ENCODE measurements around the gene IFT25.

Gene IFT25

DNA sequence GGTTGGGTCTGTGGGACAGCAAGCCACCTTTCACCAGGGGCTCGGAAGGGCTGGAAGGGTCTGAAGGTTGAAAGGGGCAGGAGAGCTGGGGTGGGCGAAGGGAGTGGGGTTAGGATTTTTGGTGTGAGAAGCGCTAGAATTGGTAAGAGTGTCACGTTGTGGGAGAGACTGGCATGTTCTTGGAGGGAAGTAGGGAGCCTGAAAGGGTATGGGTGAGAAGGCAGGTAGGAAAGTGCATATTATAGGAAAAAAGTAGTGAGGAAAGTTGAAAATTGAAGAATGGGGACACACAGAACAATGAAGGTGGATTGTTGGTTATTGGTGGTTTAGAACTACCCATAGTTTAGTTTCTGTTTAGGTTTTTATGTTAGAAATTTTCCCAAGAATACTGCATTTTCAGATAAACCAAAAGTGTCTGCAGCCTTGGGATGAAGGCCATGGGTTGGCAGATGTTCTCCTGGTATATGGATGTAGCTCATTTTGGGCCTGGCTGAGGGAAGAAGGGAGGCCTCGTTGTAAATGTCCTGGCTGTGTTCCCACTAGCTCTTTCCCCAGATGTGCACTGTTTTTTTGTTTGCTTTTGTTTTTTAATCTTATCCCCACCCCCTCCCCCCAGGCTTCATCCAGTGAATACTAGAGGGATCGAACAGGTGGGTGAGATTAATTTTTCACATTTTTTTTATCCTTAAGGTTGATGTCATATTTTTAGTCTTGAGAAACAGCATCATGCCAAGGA lies 1.8 kb upstream of the IFT25 start:
- H3K27ac Mint-ChIP-seq = peak overlapping the region; percentile 85
- no peak for DNase-seq (ENCODE audit: low spot score in 2 of 2)
- peaks cover 24% of the 10 kb centered on the region for H3K4me1 Mint-ChIP-seq

DNA sequence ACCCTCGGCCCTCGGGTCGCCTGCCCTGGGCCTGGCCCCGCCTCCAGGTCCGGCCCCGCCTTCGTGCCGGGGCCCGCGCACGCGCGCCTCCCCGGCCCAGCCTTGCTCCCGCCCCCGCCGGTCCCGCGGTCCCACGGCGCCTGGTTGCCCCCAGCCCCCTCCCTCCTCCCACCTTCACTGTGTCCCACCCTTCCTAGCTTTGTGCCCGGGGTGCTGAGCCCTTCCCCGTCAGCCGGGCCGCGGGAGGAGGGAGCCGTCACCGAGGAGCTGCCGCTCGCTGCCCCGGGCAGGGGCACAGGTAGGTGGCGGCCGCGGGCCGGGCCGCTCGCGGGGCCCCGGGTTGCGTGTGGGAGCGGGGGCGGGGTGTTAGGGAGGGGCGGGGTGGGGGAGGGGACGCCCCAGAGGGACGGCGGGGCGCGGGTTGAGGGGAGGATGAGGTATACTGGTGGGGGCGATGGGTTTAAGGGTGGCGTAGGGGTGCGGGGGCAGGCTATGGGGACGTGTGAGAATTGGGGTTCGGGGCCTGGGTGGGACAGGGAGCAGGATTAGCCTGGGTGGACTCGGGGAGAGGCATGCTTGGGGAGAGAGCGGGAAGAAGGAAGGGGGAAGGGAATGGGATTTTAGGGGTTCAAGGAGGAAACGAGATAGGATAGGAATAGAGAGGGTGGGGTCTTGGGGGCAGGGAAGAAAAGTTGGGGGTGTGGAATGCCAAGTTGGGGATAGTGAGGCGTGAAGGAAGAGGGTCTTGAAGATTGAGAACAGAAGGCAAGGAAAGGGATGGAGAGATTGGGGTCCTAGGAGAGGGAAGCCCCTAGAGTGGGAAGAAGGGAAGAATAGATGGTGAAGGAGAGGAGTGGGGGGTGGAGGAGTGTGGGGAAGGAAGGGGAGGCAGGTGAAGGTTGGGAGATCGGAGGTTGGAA lies 1.0 kb upstream of the IFT25 start, which contains the start of gene LRRC42:
TSS of gene LRRC42 (plus strand) at position 99 of the 920 bp plus-strand sequence. CDS start 5,650 bp downstream, outside the sequence.
- ATAC-seq (ENCODE audit: low read depth) (peak; percentile 67), DNase-seq (ENCODE audit: low spot score in 2 of 2) (no peak)
- peak within 1 kb of the TSS; percentile 97 for H3K4me3 Mint-ChIP-seq
- peak within 1 kb of the TSS; percentile 94 for H3K27ac Mint-ChIP-seq
- H3K27me3 Mint-ChIP-seq = no peaks in the 10 kb centered on the region
- peaks cover 24% of the 10 kb centered on the region for H3K4me1 Mint-ChIP-seq
- no peaks in the 10 kb centered on the region for H3K9me3 Mint-ChIP-seq
- H3K36me3 Mint-ChIP-seq = no peaks in the 10 kb centered on the region

More for the DNA sequence above, 1.8 kb upstream of the IFT25 start:
- peak overlapping the region; percentile 97 for H3K4me3 Mint-ChIP-seq
- ATAC-seq (ENCODE audit: low read depth) = no peak
- H3K36me3 Mint-ChIP-seq = peaks cover 2% of the 10 kb centered on the region
- no peaks in the 10 kb centered on the region for H3K9me3 Mint-ChIP-seq
- H3K27me3 Mint-ChIP-seq = no peaks in the 10 kb centered on the region

DNA sequence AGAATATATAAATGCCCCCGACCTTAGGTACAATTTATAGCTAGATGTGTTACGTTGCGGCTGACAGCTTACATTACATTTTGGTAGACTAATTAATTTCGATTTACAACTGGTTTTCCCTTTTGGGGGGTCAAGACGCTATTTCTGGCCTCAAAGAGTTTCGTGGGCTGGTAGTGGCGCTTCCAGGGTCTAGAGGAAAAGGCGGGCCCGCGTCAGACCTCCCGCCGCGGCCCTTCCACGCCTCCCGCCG lies 391 bp downstream of the IFT25 start:
- DNase-seq (ENCODE audit: low spot score in 2 of 2) (peak in 1 of 2 donors; percentile 17), ATAC-seq (ENCODE audit: low read depth) (no peak)
- H3K4me1 Mint-ChIP-seq = peaks cover 25% of the 10 kb centered on the region
- peak overlapping the region; percentile 97 for H3K4me3 Mint-ChIP-seq
- peak overlapping the region; percentile 94 for H3K27ac Mint-ChIP-seq
- no peaks in the 10 kb centered on the region for H3K27me3 Mint-ChIP-seq
- H3K9me3 Mint-ChIP-seq = no peaks in the 10 kb centered on the region
- H3K36me3 Mint-ChIP-seq = peaks cover 1% of the 10 kb centered on the region

DNA sequence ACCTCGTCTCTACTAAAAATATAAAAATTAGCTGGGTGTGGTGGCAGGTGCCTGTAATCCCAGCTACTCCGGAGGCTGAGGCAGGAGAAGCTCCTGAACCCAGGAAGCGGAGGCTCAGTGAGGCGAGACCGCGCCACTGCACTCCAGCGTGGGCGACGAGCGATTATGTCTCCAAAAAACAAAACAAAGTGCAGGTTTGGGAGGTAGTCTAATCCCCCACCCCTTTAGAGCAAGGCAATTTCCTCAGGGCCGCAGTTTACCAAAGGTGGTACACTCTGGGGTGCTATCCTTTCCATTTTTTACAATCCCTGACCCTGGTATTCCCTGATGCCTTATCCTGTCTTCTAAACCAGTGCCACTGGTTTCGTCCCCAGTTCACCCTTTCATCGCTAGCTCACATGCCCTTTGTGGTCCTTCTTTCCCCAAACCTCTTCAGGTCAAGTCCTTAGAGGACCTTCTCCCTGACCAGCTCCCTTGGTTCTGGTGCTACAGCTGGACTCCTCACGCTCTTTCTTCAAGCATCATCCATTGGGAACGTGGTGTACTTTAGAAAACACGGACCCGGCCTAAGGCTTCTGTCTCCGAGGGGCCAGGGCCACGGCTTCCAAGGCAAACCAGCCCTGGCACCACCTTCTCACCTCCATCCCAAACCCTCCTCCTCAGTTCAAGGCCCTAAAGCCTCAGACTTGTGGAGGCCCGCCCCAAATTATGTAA lies 873 bp downstream of the IFT25 start:
- Mint-ChIP-seq H3K4me3 (peak overlapping the region; percentile 97), H3K9me3 (no peaks in the 10 kb centered on the region), H3K4me1 (peaks cover 26% of the 10 kb centered on the region), H3K36me3 (peaks cover 2% of the 10 kb centered on the region), H3K27ac (peak overlapping the region; percentile 94), H3K27me3 (no peaks in the 10 kb centered on the region)
- DNase-seq (ENCODE audit: low spot score in 2 of 2) = no peak
- no peak for ATAC-seq (ENCODE audit: low read depth)

DNA sequence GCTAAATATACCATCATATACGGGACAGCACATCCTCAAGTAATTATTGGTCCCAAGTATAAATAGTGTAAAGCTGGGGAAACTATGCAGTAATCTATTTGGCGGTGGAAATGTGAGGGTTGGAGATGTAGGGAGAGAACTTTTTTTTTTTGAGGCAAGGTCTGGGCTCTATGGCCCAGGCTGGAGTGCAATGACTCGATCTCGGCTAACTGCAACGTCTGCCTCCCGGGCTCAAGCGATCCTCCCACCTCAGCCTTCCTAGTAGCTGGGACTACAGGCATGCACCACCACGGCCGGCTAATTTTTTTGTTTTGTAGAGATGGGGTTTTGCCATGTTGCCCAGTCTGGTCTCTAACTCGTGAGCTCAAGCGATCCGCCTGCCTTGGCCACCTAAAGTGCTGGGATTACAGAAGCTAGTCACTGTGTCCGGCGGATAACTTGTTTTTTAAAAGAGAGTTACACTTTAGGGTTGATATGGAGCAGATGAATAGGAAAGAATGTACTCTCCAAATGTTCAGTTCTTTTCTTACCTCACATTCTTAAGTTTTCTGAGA lies 1.9 kb downstream of the IFT25 start:
- DNase-seq (ENCODE audit: low spot score in 2 of 2) (no peak), ATAC-seq (ENCODE audit: low read depth) (no peak)
- Mint-ChIP-seq H3K36me3 (peaks cover 4% of the 10 kb centered on the region), H3K9me3 (no peaks in the 10 kb centered on the region), H3K27me3 (no peaks in the 10 kb centered on the region), H3K27ac (peak overlapping the region; percentile 55), H3K4me3 (peak overlapping the region; percentile 47), H3K4me1 (peaks cover 26% of the 10 kb centered on the region)

DNA sequence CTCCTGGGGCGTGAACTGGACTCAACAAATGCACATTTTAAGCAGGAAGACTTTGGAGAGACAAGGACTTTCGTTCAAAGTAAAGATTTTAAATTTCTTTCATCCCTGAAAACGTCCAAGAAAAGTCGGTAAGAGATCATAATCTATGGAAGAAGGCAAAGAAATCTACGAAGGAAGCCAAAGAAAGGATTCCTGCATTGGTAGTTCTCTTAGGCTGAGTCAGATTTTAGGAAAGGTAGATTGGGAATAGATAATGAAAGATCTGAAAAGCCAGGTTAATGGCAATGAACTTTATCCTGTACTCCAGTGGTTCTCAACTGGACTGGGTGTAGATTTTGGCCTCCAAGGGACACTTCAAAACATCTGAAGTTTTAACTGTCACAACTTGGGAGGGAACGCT lies 2.4 kb downstream of the IFT25 start:
- H3K9me3 Mint-ChIP-seq = no peaks in the 10 kb centered on the region
- H3K4me1 Mint-ChIP-seq = peaks cover 26% of the 10 kb centered on the region
- peaks cover 6% of the 10 kb centered on the region for H3K36me3 Mint-ChIP-seq
- H3K4me3 Mint-ChIP-seq = no peak overlapping the region
- ATAC-seq (ENCODE audit: low read depth) (no peak), DNase-seq (ENCODE audit: low spot score in 2 of 2) (no peak)
- H3K27me3 Mint-ChIP-seq = no peaks in the 10 kb centered on the region
- H3K27ac Mint-ChIP-seq = peak overlapping the region; percentile 55

DNA sequence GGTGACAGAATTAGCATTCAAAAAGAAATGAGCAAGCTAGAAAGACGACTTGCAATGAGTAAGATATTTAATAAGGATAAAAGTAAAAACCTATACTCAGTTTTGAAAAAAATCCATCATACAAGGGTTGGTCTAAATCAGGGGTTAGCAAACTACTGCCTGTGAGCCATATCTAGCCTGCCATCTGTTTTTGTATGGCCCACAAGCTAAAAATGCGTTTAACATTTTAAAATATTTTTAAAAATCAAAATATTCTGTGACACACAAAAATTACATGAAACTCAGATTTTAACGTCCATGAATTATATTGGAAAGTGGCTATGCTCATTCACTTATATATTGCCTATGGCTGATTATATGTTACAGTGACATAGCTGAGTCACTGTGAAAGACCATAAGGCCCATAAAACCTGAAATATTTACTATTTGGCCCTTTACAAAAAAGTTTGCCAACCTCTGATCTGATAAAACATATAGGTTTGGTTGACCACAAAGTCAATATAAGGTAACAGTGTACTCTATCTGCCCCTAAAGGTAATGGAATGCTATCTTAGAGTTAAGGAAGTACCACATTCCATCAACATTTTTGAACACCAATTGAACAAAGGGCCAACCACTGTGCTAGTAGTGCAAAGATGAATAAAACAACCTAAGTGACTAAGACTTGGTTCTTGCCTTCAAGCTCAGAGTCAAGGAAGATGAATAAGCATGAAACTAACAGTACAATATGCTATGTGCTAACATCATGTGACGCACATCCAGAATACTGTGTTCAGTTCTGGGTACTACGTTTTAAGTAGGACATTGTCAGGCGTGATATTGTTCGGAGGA lies 3.2 kb downstream of the IFT25 start:
- Mint-ChIP-seq H3K36me3 (peaks cover 9% of the 10 kb centered on the region), H3K9me3 (no peaks in the 10 kb centered on the region), H3K4me3 (no peak overlapping the region), H3K27me3 (no peaks in the 10 kb centered on the region), H3K27ac (no peak overlapping the region), H3K4me1 (peaks cover 26% of the 10 kb centered on the region)
- DNase-seq (ENCODE audit: low spot score in 2 of 2) (no peak), ATAC-seq (ENCODE audit: low read depth) (no peak)

DNA sequence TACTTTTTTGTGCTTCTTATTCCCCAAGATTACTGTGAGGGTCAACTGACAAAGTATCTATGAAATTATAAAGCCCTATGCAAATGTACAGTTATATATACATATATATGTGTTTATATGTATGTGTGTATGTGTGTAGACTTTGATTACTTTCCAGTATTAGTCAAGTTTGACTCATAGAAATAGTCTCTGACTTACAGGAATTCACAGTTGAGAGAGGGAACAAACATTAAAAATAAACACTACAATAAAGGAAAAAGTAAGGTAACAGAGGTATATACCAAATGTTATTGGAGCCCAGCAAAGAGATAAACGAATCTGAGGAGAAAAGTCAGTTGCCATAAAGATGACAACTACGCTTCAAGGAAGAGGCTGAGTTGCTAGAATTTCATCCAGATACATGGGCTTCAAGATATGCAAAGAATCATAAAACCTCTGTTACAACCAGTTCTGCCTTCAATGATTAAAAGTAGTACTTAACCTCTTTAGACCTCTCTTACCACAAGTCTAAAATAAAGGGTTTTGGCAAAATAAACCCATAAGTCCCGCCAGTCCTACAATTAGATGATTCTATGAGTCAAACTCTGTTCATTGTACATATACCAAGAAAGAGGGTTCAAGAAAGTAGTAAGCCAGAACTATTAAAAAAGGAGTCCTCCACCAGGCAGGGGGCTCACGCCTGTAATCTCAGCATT lies 7.2 kb downstream of the IFT25 start:
- Mint-ChIP-seq H3K27me3 (no peaks in the 10 kb centered on the region), H3K4me3 (no peak overlapping the region), H3K4me1 (peaks cover 5% of the 10 kb centered on the region), H3K9me3 (no peaks in the 10 kb centered on the region), H3K36me3 (peaks cover 23% of the 10 kb centered on the region), H3K27ac (no peak overlapping the region)
- ATAC-seq (ENCODE audit: low read depth) (no peak), DNase-seq (ENCODE audit: low spot score in 2 of 2) (no peak)

DNA sequence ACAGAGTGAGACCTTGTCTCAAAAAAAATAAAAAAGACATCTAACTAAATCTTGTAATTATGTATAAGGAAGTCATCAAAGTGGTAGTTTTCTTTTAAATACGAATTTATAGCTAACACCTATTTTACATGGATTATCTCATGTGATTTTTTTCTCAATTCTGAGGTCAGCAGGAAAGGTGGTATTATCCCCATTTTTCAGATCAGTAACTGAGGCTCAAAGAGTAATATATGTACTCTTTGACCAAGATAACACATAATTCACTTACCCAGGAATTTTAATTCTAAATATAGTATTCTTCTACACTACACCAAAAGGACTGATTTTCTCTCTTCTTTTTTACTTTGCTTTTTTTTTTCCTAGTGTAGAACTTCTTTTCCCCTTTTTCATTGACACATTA lies 9.1 kb downstream of the IFT25 start:
- Mint-ChIP-seq H3K27me3 (no peaks in the 10 kb centered on the region), H3K4me1 (peaks cover 2% of the 10 kb centered on the region), H3K4me3 (no peak overlapping the region), H3K9me3 (no peaks in the 10 kb centered on the region), H3K36me3 (peaks cover 23% of the 10 kb centered on the region), H3K27ac (no peak overlapping the region)
- DNase-seq (ENCODE audit: low spot score in 2 of 2) (no peak), ATAC-seq (ENCODE audit: low read depth) (no peak)

DNA sequence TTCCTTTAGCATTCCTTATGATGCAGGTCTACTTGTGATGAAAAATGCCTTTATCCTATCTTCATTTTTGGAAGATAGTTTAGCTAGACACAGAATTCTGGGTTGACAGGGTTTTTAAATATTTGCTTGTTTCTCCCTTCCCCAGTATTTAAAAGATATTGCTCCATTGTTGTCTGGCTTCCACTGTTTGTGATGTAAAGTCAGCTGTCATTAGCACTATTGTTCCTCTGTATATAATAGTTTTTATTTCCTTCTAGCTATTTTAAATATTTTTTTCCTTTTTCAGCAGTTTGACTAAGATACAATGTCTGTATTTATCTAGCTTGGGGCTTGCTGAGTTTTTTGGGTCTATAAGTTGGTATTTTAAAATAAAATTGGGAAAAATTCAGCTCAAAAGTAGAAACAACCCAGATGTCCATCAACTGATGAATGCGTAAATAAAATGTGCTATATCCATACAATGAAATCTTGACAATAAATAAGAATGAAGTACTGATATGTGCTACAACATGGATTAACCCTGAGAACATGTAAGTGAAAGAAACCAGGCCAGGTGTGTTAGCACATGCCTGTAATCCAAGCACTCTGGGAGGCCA lies 11.2 kb downstream of the IFT25 start:
- DNase-seq (ENCODE audit: low spot score in 2 of 2) = no peak
- Mint-ChIP-seq H3K9me3 (no peaks in the 10 kb centered on the region), H3K27me3 (no peaks in the 10 kb centered on the region), H3K4me3 (no peak overlapping the region), H3K4me1 (peaks cover 5% of the 10 kb centered on the region), H3K27ac (no peak overlapping the region), H3K36me3 (peaks cover 26% of the 10 kb centered on the region)
- no peak for ATAC-seq (ENCODE audit: low read depth)

DNA sequence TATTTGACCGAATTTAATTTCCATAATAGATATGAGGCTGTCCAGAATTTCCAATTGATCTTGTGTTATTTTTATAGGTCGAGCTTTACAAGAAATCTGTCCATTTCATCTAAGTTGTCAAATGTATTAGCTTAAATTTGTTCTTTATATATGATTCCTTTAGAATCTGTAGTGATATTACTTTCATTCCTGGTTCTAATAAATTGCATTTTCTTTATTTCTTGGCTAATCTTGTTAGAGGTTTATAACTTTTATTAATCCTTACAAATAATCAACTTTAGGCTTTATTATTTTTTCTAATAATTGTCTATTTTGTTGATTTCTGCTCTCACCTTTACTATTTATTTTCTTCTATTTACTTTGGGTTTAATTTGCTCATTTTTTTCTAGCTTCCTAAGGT lies 14.0 kb downstream of the IFT25 start:
- peak overlapping the region; percentile 10 for H3K27ac Mint-ChIP-seq
- no peaks in the 10 kb centered on the region for H3K27me3 Mint-ChIP-seq
- no peak for ATAC-seq (ENCODE audit: low read depth)
- peaks cover 5% of the 10 kb centered on the region for H3K4me1 Mint-ChIP-seq
- no peak overlapping the region for H3K4me3 Mint-ChIP-seq
- DNase-seq (ENCODE audit: low spot score in 2 of 2) = no peak
- no peaks in the 10 kb centered on the region for H3K9me3 Mint-ChIP-seq
- H3K36me3 Mint-ChIP-seq = peaks cover 41% of the 10 kb centered on the region

DNA sequence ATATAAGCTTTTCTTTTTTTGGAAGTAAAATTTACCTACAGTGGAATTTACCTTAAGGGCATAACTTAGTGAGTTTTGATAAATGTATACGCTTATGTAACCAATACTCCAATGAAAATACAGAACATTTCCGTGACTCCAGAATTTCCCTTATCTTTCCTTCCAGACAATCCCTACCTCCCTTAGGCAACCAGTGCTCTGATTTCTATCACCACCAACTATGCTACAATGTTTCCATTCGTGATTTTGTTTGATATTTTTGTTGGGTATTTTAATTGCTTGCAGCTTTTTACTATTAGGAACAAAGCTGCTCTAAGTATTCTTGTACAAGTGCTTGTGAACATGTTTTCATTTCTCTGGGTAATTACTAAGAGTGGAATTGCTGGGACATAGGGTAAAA lies 14.6 kb downstream of the IFT25 start:
- Mint-ChIP-seq H3K36me3 (peaks cover 41% of the 10 kb centered on the region), H3K27me3 (no peaks in the 10 kb centered on the region), H3K4me3 (no peak overlapping the region), H3K27ac (peak overlapping the region; percentile 10), H3K9me3 (no peaks in the 10 kb centered on the region), H3K4me1 (peaks cover 5% of the 10 kb centered on the region)
- DNase-seq (ENCODE audit: low spot score in 2 of 2) (no peak), ATAC-seq (ENCODE audit: low read depth) (no peak)

Data from memory B cell (primary cell).